22Rv1 (cell line): Measurements from ENCODE around the gene PAK6.

Experiments used
- H3K27ac ChIP-seq: fragments of 450-650 bp; 2 replicates; pipeline ENCODE4 v1.5.1; 2017
- ZFX ChIP-seq: fragments of 450-650 bp; IDR thresholded peaks from 2 replicates; pipeline ENCODE4 v1.6.1; 2017; ENCODE audit warnings: antibody characterized with exemption, borderline replicate concordance
- TF ChIP-seq, protein P1 (sequence below): fragments of 450-650 bp; IDR thresholded peaks from 2 replicates; pipeline ENCODE4 v1.5.1; 2017; ENCODE audit warnings: mild to moderate bottlenecking

Gene PAK6

DNA sequence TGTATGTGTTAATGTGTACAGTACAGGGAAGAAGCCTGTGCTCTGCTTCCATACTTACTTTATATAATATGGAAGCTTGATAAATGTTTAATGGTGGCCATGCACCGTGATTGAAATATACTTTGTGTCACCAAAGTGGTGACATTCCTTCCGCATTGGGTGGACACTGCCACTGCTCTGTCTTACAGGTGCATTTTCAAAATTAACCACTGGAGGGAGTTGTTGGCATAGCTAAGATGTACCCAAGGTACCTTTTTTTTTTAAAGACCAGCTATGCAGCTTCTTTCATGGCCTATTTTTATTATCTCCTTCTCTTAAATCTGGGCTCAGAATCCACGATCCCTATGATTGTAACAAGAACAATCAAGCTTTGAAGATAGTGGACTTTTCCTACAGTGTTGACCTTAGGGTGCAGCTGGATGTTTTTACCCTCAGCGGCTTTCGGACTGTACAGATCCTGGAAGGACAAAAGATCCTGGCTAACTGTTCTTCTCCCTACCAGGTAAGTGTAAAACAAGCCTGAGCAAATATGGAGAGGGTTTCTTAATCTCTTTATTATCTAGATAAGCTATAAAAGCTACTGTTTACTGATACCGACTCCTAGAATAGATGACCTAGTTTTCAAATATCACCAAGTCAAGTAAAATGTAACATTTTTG, 21.6 kb upstream of the PAK6 start:
- TF ChIP-seq ZFX = no peak
- TF ChIP-seq, protein P1, sequence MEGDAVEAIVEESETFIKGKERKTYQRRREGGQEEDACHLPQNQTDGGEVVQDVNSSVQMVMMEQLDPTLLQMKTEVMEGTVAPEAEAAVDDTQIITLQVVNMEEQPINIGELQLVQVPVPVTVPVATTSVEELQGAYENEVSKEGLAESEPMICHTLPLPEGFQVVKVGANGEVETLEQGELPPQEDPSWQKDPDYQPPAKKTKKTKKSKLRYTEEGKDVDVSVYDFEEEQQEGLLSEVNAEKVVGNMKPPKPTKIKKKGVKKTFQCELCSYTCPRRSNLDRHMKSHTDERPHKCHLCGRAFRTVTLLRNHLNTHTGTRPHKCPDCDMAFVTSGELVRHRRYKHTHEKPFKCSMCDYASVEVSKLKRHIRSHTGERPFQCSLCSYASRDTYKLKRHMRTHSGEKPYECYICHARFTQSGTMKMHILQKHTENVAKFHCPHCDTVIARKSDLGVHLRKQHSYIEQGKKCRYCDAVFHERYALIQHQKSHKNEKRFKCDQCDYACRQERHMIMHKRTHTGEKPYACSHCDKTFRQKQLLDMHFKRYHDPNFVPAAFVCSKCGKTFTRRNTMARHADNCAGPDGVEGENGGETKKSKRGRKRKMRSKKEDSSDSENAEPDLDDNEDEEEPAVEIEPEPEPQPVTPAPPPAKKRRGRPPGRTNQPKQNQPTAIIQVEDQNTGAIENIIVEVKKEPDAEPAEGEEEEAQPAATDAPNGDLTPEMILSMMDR = peak; percentile 89
- no peak overlapping the region for H3K27ac ChIP-seq

DNA sequence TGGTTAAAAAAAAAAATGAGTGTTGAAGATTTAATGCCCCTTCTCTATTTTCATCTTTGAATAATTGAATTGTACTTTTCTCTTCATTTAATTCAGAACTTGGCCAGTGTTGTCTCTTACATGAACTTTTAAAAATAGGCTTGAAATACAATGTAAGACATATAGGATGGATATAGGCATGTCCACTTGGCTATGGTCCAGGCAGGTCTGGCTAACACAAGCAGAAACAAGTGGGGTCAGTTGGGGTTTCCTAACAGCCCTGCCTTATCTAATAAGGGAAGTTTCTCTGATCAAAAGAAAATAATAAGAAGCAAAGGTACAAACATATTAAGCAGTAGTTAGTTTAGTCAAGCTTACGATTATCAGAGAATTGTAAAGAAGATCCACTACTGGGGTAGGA, 19.1 kb upstream of the PAK6 start:
- H3K27ac ChIP-seq = no peak overlapping the region

DNA sequence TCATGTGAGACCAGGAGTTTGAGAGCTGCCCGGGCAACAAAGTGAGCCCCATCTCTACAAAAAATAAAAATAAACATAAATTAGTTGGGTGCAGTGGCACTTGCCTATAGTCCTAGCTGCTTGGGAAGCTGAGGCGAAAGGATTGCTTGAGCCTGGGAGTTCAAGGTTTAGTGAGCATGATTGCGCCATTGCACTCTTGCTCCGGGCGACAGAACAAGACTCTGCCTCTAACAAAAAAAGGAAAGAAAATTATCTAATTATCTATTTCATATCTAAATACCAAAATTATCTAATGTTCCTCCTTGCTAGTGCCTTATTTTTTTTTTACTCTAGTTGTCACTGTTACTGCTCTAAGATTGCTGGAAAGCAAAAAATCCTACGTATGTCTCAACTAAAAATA, 16.7 kb upstream of the PAK6 start:
- H3K27ac ChIP-seq = no peak overlapping the region
- TF ChIP-seq, protein P1 = no peak
- TF ChIP-seq ZFX = no peak

More for the DNA sequence above, 19.1 kb upstream of the PAK6 start:
- TF ChIP-seq, protein P1 = no peak
- TF ChIP-seq ZFX = no peak

DNA sequence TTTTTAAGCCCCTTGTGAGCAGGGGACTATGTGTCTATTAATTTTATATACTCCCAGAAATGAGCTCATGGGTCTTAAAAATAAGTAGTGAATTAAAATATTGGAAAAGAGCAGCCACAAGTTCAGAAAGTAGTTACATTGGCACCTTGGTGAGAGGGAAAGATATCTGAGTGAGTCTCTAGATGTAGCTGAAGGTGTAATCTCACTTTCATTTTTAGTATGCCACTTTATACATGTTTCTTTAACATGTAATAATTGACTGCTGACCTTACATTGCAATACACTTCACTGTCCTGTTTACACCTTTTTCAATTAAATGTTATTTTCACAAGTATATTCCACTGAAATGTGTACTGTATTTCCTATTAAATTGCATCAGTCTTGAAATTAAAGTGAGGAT, 12.1 kb upstream of the PAK6 start:
- TF ChIP-seq ZFX = no peak
- TF ChIP-seq, protein P1 = no peak
- H3K27ac ChIP-seq = no peak overlapping the region

DNA sequence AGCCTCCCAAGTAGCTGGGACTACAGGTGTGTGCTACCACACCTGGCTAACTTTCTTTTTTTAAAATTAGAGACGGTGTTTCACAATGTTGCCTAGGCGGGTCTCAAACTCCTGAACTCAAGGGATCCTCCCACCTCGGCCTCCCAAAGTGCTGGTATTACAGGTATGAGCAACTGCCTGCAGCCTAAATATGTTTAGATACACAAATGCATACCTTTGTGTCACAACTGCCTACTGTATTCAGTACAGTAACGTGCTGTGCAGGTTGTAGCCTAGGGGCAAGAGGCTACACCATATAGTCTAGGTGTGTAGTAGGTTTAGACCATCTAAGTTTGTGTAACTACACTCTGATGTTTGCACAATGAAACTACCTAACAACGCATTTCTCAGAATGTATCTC, 9.5 kb upstream of the PAK6 start:
- TF ChIP-seq ZFX = no peak
- TF ChIP-seq, protein P1 = no peak
- no peak overlapping the region for H3K27ac ChIP-seq

DNA sequence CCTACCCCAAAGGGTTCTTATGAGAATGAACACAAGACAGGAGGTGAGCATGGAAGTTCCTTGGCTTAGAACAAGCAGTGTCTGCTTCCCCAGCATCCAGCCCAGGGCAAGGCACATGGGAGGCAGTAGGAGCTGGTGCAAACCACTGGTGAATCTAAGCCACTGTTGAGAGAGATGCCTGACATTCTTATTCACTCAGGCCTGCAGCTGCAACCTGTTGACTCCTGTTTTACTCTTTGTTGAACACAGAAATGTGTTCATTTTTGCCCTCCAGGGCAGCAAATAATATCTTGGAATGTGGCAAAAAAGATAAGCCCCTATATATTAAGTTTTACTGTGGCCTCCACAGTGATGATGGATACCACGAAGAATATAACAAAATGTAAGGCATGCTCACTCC, 8.9 kb upstream of the PAK6 start:
- TF ChIP-seq ZFX = no peak
- TF ChIP-seq, protein P1 = no peak
- no peak overlapping the region for H3K27ac ChIP-seq

DNA sequence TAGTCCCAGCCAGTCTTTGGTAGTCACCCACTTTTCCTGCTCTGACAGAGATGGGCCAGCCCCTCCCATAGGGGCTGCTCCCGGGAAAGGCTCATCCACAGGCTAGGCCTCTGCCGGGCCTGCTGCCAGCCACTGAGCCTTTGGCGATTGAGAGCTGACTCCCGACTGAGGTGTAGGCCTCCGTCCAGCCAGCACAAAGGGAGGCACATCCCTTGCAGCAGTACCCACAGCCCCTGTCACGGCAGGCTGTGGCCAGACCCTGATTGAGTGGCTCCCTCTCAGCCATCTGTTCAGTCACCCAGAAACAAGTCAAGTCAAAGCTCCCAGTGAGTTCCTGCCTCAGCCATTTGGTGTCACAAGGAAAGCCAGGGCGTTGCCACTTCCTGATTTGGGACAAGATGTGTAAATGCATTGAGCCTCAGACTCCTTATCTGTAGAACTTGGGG, 6.2 kb upstream of the PAK6 start:
- TF ChIP-seq, protein P1 = no peak
- no peak for TF ChIP-seq ZFX
- no peak overlapping the region for H3K27ac ChIP-seq
